ENCODE data around the gene ABHD15.
A peak's percentile ranks its signal among the peaks of the same experiment; 100 is the strongest.

The ABHD15 gene

GRCh38 chr17:29524692-29525091 is 42.1 kb downstream of the ABHD15 start:
- no peak for TF ChIP-seq CTCF (conservative IDR thresholded peaks at IDR 0.05; ENCODE audit: control insufficient read depth, insufficient read depth, low read depth, low read length)
- no peak overlapping the region for H3K4me3 ChIP-seq (ENCODE audit: control insufficient read depth, low read depth, low read length)
- DNase-seq (ENCODE audit: low read depth), result no peak

- no peak overlapping the region for H3K4me3 ChIP-seq (ENCODE audit: control insufficient read depth, low read depth, low read length)
- TF ChIP-seq CTCF (conservative IDR thresholded peaks at IDR 0.05; ENCODE audit: control insufficient read depth, insufficient read depth, low read depth, low read length), result no peak
- no peak for DNase-seq (ENCODE audit: low read depth)
Observed at GRCh38 chr17:29518359-29518758, 48.5 kb downstream of the ABHD15 start.

DNA sequence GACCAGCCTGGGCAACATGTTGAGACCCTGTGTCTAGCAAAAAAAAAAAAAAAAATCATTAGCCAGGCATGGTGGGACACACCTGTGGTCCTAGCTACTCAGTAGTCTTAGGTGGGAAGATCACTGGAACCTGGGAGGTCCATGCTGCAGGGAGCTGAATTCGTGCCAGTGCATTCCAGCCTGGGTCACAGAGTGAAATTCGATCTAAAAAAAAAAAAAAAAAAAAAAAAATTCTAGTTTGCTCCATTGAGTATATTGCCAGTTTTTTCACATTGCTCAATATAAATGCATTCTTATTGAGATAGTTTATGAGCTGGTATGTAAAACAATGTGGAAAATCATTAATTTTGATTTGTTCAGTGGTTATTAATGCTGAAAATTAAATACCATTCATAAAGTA is 52.0 kb downstream of the ABHD15 start:
- peak; percentile 18 for DNase-seq (ENCODE audit: low read depth)
- no peak overlapping the region for H3K4me3 ChIP-seq (ENCODE audit: control insufficient read depth, low read depth, low read length)
- no peak for TF ChIP-seq CTCF (conservative IDR thresholded peaks at IDR 0.05; ENCODE audit: control insufficient read depth, insufficient read depth, low read depth, low read length)

GRCh38 chr17:29510953-29511352 is 55.9 kb downstream of the ABHD15 start:
- TF ChIP-seq CTCF (conservative IDR thresholded peaks at IDR 0.05; ENCODE audit: control insufficient read depth, insufficient read depth, low read depth, low read length), result no peak
- DNase-seq (ENCODE audit: low read depth), result no peak
- no peak overlapping the region for H3K4me3 ChIP-seq (ENCODE audit: control insufficient read depth, low read depth, low read length)
